SK-N-SH (cell line): ENCODE data around the gene BTBD9.

Source experiments
- TF ChIP-seq, protein P1 (sequence below): IDR thresholded peaks from 2 replicates; pipeline ENCODE4 v1.6.1; 2012; ENCODE audit warnings: mild to moderate bottlenecking, low read depth, low read length, moderate library complexity
- TF ChIP-seq, protein P2 (sequence below): fragments of 200-600 bp; sonication (generic); IDR thresholded peaks from 2 replicates; pipeline ENCODE4 v1.6.1; 2017; ENCODE audit warnings: antibody characterized with exemption, mild to moderate bottlenecking, moderate library complexity

DNA sequence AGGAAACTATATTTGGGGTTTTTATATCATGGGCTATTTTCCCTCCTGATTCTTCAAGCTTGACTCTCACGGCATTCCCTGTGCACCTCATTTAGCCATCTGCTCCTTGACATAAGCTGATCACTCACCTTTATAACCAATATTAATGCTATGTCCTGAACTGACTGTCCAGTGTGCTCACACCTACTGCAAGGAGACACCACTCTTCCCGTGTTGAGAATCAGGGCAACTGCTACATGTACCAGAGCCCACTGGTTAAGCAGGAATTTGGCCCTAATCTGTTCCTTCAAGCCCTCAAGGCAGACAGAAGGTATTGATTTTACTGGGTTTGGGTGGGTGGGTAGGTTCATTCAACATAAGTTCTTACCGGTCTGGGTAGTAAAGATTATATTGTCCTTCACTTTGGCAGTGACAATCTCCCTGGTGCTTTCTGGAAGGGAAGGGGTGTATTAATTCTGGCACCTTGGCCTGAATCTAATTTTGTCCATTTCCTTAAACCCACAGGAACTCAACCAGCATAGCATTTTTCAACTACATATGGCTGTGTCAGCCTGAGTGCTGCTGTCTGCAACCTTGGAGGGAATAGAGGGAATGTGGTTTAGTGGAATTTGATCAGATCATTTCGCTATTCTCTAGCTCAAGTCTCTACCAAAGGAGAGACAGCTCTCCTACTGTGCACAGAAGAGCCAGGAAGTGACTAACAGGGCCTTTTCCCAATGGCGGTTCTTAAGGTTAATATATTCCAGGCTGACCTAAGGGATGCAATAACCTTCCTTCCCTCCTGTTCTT lies 293.2 kb downstream of the BTBD9 start:
- TF ChIP-seq, protein P1, sequence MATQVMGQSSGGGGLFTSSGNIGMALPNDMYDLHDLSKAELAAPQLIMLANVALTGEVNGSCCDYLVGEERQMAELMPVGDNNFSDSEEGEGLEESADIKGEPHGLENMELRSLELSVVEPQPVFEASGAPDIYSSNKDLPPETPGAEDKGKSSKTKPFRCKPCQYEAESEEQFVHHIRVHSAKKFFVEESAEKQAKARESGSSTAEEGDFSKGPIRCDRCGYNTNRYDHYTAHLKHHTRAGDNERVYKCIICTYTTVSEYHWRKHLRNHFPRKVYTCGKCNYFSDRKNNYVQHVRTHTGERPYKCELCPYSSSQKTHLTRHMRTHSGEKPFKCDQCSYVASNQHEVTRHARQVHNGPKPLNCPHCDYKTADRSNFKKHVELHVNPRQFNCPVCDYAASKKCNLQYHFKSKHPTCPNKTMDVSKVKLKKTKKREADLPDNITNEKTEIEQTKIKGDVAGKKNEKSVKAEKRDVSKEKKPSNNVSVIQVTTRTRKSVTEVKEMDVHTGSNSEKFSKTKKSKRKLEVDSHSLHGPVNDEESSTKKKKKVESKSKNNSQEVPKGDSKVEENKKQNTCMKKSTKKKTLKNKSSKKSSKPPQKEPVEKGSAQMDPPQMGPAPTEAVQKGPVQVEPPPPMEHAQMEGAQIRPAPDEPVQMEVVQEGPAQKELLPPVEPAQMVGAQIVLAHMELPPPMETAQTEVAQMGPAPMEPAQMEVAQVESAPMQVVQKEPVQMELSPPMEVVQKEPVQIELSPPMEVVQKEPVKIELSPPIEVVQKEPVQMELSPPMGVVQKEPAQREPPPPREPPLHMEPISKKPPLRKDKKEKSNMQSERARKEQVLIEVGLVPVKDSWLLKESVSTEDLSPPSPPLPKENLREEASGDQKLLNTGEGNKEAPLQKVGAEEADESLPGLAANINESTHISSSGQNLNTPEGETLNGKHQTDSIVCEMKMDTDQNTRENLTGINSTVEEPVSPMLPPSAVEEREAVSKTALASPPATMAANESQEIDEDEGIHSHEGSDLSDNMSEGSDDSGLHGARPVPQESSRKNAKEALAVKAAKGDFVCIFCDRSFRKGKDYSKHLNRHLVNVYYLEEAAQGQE = peak; percentile 37; the same call in 1 of the 2 replicates
- TF ChIP-seq, protein P2, sequence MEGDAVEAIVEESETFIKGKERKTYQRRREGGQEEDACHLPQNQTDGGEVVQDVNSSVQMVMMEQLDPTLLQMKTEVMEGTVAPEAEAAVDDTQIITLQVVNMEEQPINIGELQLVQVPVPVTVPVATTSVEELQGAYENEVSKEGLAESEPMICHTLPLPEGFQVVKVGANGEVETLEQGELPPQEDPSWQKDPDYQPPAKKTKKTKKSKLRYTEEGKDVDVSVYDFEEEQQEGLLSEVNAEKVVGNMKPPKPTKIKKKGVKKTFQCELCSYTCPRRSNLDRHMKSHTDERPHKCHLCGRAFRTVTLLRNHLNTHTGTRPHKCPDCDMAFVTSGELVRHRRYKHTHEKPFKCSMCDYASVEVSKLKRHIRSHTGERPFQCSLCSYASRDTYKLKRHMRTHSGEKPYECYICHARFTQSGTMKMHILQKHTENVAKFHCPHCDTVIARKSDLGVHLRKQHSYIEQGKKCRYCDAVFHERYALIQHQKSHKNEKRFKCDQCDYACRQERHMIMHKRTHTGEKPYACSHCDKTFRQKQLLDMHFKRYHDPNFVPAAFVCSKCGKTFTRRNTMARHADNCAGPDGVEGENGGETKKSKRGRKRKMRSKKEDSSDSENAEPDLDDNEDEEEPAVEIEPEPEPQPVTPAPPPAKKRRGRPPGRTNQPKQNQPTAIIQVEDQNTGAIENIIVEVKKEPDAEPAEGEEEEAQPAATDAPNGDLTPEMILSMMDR = no peak
